Osteoblast (primary cell): ENCODE measurements around the gene KDM3B. TPM values are rescaled to one million over a fixed set of nuclear protein-coding genes. Genes with fewer than 3 reads are reported as not detected.

ENCODE experiments used
- DNase-seq: peaks from one replicate; pipeline ENCODE4 v3.0.0; 2011; ENCODE audit warnings: low spot score, mixed read lengths; ENCODE audit not compliant: insufficient read length; ENCODE audit errors: missing footprints
- H2AFZ ChIP-seq: 2 replicates; pipeline ENCODE4 v1.6.0; 2011; ENCODE audit warnings: mild to moderate bottlenecking, low read length
- H3K27ac ChIP-seq: 2 replicates; pipeline ENCODE4 v1.5.1; 2011; ENCODE audit warnings: mild to moderate bottlenecking, low read depth, low read length, moderate library complexity
- H3K27me3 ChIP-seq: 2 replicates; pipeline ENCODE4 v1.6.0; 2012; ENCODE audit warnings: mild to moderate bottlenecking, control low read depth, inconsistent platforms, low read length, moderate library complexity; ENCODE audit not compliant: insufficient read depth
- H3K36me3 ChIP-seq: 2 replicates; pipeline ENCODE4 v1.5.1; 2011; ENCODE audit warnings: mild to moderate bottlenecking, low read length, control low read depth, moderate library complexity; ENCODE audit not compliant: insufficient read depth
- H3K4me1 ChIP-seq: 2 replicates; pipeline ENCODE4 v1.5.1; 2011; ENCODE audit warnings: mild to moderate bottlenecking, low read length, control low read depth, moderate library complexity; ENCODE audit not compliant: insufficient read depth
- H3K4me2 ChIP-seq: 2 replicates; pipeline ENCODE4 v1.6.0; 2011; ENCODE audit warnings: mild to moderate bottlenecking, low read length; ENCODE audit not compliant: insufficient read depth
- H3K4me3 ChIP-seq: fragments of 200-600 bp; sonication (generic); 3 replicates; pipeline ENCODE4 v1.5.1; 2012; ENCODE audit warnings: mild to moderate bottlenecking, low read length, inconsistent platforms; ENCODE audit not compliant: insufficient read depth
- H3K79me2 ChIP-seq: 2 replicates; pipeline ENCODE4 v1.6.0; 2012; ENCODE audit warnings: mild to moderate bottlenecking, low read length, control low read depth, inconsistent platforms; ENCODE audit not compliant: insufficient read depth
- H3K9me3 ChIP-seq: 2 replicates; pipeline ENCODE4 v1.5.1; 2011; ENCODE audit warnings: low read depth, low read length, control low read depth
- H4K20me1 ChIP-seq: 2 replicates; pipeline ENCODE4 v1.6.0; 2012; ENCODE audit warnings: mild to moderate bottlenecking, low read length, control low read depth; ENCODE audit not compliant: insufficient read depth
- total RNA-seq: library from RNA; depleted of rRNA; stranded (reverse); fragments of >200 nt; gene quantifications from 2 replicates; pipeline ENCODE4 v1.2.3, GENCODE V29; 2012
- TF ChIP-seq, protein P1 (sequence below): IDR thresholded peaks from 2 replicates; pipeline ENCODE4 v1.5.1; 2011; ENCODE audit warnings: mild to moderate bottlenecking, low read depth, low read length, moderate library complexity; ENCODE audit errors: extremely low read depth

The KDM3B gene
- total RNA-seq, 1 donor, result 53.2 TPM

DNA sequence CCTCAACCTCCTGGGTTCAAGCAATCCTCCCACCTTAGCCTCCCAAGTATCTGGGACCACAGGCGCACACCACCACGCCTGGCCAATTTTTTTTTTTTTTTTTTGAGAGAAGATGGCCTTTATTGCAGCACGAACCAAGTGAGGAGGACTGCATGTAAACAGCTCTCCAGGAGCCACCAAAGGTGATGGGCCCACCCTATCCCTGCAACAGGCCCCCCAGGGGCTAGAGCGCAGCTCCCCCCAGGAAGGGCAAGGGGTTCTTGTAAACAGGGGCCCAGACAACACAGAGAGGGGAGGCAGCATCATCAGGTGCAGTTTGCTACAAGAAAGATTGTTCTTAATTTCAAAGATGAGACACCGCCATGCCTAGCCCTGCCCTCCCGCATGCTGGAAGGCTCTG lies 100.2 kb downstream of the KDM3B start:
- Histone ChIP-seq H3K4me3 (no peak overlapping the region), H3K4me1 (peaks cover 5% of the 10 kb centered on the region), H4K20me1 (no peaks in the 10 kb centered on the region), H3K27ac (no peak overlapping the region), H3K27me3 (peaks cover 4% of the 10 kb centered on the region), H3K36me3 (no peaks in the 10 kb centered on the region), H3K79me2 (no peaks in the 10 kb centered on the region), H3K9me3 (no peaks in the 10 kb centered on the region), H3K4me2 (no peak overlapping the region), H2AFZ (no peak overlapping the region)
- DNase-seq, result no peak
- TF ChIP-seq, protein P1, sequence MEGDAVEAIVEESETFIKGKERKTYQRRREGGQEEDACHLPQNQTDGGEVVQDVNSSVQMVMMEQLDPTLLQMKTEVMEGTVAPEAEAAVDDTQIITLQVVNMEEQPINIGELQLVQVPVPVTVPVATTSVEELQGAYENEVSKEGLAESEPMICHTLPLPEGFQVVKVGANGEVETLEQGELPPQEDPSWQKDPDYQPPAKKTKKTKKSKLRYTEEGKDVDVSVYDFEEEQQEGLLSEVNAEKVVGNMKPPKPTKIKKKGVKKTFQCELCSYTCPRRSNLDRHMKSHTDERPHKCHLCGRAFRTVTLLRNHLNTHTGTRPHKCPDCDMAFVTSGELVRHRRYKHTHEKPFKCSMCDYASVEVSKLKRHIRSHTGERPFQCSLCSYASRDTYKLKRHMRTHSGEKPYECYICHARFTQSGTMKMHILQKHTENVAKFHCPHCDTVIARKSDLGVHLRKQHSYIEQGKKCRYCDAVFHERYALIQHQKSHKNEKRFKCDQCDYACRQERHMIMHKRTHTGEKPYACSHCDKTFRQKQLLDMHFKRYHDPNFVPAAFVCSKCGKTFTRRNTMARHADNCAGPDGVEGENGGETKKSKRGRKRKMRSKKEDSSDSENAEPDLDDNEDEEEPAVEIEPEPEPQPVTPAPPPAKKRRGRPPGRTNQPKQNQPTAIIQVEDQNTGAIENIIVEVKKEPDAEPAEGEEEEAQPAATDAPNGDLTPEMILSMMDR, result no peak

DNA sequence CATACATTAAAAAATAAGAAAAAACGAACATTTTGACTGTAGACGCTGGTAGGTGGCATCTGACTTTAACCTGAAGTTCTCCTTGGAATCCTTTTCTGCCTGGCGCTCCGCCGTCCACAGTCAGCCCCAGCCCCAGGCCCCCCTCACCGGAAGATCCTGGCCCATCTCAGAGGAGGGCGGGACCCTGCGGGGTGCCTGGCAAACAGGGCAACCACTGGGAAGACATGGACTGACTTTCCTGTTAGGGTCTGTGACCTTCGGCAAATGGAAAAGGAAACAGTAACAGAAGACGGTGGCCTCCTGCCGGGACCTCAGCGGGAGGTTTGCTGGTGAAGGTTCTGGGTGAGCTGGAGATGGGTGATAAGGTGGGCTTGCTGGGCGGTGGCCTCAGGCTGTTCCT lies 101.1 kb downstream of the KDM3B start:
- DNase-seq, result no peak

GRCh38 chr5:138454121-138454520 lies 101.6 kb downstream of the KDM3B start:
- Histone ChIP-seq H3K4me3 (no peak overlapping the region), H3K27me3 (no peaks in the 10 kb centered on the region), H2AFZ (no peak overlapping the region), H3K9me3 (no peaks in the 10 kb centered on the region), H4K20me1 (no peaks in the 10 kb centered on the region), H3K4me2 (no peak overlapping the region), H3K36me3 (no peaks in the 10 kb centered on the region), H3K27ac (no peak overlapping the region), H3K4me1 (peaks cover 5% of the 10 kb centered on the region), H3K79me2 (no peaks in the 10 kb centered on the region)
- TF ChIP-seq, protein P1, result no peak
- no peak for DNase-seq

More for the DNA sequence above, 101.1 kb downstream of the KDM3B start:
- no peaks in the 10 kb centered on the region for H3K79me2 ChIP-seq
- H3K9me3 ChIP-seq, result no peaks in the 10 kb centered on the region
- no peak overlapping the region for H3K4me3 ChIP-seq
- no peaks in the 10 kb centered on the region for H3K36me3 ChIP-seq
- no peaks in the 10 kb centered on the region for H3K27me3 ChIP-seq
- TF ChIP-seq, protein P1, result no peak
- H2AFZ ChIP-seq, result no peak overlapping the region
- no peaks in the 10 kb centered on the region for H4K20me1 ChIP-seq
- H3K27ac ChIP-seq, result no peak overlapping the region
- H3K4me2 ChIP-seq, result no peak overlapping the region
- peaks cover 5% of the 10 kb centered on the region for H3K4me1 ChIP-seq

DNA sequence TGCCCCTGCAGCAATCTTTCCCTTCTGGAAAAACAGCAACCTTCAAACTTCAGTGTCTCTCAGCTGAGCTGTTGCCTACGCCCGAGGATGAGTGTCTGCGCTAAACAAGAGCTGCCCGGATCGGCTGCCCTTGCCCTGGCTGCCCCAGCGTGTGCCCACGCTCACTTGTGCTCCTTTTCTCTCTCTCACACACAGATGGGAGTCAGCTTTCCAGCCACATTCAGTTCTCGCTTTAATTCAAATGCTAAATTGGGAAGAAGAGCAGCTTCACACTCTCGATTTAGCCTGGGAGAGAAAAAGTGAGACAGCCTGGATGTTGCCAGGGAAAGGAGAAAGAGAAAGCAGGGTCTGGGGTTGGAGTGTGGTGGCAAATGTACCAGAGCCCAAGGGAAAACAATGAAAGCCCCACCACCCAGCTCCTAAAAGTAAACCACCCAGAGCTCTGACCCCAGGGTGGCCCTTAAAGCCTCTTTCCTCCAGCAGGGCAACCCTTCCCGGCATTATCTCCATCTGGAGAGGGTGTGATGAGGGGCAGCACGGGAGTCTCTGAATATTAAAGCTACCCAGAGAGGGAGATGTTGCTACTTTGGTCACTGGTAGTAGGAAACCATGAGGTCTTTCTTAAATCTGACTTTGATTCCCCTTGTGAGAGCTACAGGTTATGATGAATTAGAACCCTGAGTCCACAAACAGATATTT lies 102.9 kb downstream of the KDM3B start:
- Histone ChIP-seq H3K27ac (no peak overlapping the region), H2AFZ (no peak overlapping the region), H3K79me2 (no peaks in the 10 kb centered on the region), H3K9me3 (no peaks in the 10 kb centered on the region), H4K20me1 (no peaks in the 10 kb centered on the region), H3K4me2 (no peak overlapping the region), H3K27me3 (no peaks in the 10 kb centered on the region), H3K36me3 (no peaks in the 10 kb centered on the region), H3K4me3 (no peak overlapping the region), H3K4me1 (no peaks in the 10 kb centered on the region)
- DNase-seq, result no peak
- TF ChIP-seq, protein P1, result no peak
